ENCODE results near the gene MFSD6L.
"Not testable (repeated sequence)": the region's sequence is repeated elsewhere in the genome, so short reads cannot be mapped to it uniquely, and the experiment has no call there.

MFSD6L gene

DNA sequence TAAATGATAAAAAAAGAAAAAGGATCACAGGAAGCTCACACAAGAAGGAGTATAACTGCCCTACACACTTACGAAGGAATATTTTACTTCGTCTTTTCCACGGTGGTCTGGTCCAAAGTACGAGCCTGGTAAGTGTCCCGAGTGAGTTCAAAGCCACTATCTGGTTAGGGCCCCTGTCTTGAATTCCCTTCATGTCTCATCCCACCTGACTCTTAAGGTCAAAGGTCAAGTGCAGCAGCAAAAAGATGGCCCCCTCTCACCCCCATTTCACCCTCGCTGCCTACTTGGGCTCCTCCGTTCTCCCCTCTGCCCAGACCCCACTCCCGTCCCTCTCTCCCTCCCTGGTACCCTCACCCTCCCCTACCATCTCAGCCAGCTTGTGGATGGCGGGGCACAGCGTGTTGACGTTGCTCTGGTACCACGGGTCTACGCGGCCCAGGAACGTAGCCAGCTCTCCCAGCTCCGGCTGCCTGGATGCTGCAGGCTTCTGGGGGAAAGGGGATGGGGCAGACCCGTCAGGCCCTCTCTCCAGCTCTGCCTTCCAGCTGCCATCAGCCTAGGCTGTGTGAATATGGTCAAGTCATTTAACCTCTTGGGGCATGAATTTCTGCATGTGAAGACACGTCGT is 27.8 kb upstream of the MFSD6L start:
- no peak for DNase-seq (ENCODE audit: low read depth in 3 of 3, low spot score in 1 of 3)

DNA sequence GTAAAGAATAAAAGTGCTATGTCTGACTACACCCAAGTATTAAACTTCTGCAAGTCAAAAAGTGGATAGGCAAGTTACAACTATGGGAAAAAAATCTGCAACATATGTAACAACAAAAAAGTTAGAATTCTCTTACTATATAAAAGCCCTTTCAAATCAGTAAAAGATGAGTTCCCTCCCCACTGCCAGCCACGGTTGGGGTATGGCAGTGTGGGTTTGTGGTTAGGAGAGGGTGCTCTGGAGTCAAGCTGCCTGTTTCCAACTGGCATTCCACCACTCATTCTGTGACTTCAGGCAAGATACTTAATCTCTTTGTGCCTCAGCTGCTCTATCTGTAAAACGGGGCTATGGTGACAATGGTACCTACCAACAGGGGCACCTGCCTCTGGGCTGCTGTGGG is 26.6 kb upstream of the MFSD6L start:
- DNase-seq (ENCODE audit: low read depth in 3 of 3, low spot score in 1 of 3) = no peak

DNA sequence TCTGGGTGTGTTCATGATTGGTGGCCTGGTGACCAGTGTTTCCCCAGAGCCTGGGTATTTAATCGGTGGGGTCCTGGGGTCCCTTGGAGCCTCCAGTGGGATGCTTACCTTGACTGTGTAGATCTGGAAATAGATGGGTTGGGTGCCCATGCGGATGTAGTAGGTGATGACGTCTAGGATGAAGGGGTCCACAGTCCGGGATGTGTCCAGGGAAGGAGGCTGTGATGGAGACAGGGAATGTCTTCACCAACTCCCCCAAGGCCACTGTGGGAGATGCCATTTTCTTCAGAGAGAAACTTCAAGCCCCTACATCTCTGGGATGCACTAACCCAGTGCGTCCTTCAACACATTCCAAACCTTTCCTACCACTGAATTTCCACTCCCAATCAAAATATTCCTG is 24.1 kb upstream of the MFSD6L start:
- DNase-seq (ENCODE audit: low read depth in 3 of 3, low spot score in 1 of 3) = no peak

DNA sequence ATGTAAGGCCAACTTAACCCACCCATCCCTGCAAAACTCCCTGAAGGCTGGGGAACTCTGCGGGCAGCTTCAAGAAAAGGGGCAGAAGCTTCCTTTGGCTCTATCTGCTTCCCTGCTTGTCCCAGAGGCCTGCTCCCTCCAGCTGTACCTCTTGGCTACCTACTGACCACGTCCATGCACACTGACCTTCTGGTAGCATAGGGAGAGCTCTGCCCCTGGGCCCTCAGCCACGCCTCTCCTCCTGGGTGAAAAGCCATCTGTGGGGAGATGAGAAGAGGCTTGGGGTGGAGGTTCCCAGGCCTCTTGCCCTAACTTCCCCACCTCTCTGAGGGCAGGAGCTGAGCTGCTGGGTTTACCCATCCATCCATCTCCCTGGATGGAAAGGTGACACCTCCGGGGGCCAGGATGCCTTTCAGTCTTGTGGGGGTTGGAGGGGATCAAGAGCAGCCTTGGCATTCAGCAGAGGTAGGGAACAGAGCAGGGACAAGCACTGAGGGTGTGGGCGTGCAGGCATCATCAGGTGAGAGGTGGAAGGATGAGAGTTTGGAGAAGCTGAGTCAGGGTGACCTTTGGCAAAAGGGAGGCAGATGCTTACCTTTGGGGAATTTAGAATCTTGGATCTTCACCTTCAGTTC is 23.4 kb upstream of the MFSD6L start:
- DNase-seq (ENCODE audit: low read depth in 3 of 3, low spot score in 1 of 3) = no peak

DNA sequence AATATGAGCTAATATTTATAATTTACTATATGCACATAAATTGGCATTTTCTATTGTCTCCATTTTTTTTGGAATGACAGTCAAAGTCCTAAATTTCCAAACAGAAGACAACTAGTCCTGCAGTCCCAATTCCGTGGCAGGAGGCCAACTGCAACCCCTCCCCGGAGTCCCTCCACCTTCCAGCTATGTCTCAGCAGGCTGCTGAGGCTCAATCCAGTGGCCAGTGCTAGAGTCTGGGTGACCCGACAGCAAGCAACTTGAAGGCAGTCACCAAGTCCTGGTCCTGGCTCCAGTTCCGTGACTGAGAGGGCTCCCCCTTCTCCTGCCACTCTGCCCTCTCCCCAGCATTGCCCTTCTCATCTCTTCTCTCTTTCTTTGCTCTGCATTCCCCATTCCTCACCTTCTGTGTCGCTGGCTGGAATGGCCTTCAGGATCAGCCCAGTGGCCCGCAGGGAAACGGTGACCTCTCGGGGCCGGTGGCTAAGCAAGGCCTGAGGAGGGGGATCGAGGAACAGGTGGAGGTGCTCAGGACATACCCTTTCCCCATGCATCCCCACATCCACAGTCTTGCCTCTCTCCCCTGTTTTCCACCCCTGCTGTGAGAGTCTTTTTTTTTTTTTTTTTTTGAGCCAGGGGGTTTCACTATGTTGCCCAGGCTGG is 22.4 kb upstream of the MFSD6L start:
- no peak for DNase-seq (ENCODE audit: low read depth in 3 of 3, low spot score in 1 of 3)

DNA sequence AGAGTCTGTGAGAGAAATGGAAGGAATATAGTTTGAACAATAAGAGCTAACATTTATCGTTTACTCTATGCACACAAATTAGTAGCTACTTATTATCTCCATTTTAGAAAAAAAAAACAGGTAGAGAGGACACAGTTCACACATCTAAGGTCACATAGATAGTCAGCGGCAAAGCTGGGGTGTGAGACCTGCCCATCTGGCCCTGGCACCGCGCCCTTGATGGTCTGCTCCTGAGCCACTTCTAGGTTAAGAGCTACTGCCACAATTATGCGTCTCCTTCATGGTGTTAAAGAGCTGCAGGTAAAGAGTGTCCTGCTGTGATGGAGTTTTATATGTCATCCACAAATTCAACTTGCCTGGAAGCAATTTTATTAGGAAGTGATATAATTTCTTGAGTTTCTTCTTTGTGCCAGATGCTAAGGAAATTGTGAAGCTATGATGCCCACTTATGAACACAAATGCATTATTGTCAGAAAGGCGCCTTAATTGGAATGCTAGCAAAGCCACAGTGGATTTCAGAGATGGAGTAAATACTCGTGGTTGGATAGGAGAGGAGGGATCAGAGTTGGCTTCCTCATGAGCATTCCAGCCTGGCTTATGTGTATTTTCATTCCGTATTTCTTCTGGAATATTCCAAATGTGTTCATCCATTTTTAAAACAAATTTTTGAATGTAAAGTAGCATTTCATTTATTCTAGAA is 21.3 kb upstream of the MFSD6L start:
- no peak for DNase-seq (ENCODE audit: low read depth in 3 of 3, low spot score in 1 of 3)

DNA sequence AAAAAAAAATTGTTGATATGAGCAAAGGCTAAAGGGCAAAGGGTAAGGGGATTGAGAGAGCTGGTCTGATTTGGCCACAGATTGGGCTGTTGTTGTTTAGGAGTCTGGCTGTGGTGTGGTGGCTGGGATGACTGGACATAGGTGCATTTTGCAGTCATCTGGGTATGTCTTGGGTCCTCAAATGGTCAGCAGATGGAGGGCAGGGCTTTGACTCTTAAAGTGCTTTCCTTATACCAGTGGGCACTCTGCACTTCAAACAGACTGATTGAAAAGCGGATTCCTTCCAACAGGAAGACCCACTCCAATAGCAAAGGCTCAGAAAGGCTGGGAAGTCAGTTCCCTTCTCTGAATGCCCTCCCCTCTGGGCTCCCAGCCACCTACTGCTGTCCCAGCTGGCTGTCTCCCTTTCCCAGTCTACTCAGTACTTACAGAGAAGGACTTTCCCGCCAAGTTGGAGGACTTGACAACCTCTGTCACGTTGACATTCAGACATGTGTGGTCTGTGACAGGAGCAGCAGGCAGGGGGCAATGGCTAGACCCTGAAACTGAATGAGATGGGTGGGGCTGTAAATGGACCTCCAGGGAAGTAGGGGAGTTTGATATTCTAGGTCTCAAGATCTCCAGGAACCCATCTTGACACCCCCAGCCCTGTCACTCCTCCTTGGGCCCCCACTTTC is 19.6 kb upstream of the MFSD6L start:
- DNase-seq (ENCODE audit: low read depth in 3 of 3, low spot score in 1 of 3) = no peak

DNA sequence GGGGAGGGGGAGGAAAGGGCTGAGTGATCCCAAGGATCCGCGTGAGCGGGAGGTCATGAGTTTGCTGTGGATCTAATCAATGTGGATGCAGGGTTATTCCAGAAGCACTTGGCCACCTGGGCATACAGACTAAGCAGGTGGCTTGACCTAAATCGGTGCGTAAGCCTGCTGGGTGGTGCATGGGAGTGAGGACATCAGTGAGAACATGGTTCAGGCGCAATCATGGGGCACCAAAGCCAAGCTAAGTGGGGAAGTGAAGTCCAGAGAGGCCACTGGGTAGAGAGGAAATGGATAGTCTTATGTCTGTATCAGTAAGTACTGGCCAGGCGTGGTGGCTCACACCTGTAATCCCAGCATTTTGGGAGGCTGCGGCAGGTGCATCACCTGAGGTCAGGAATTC is 18.9 kb upstream of the MFSD6L start:
- no peak for DNase-seq (ENCODE audit: low read depth in 3 of 3, low spot score in 1 of 3)

DNA sequence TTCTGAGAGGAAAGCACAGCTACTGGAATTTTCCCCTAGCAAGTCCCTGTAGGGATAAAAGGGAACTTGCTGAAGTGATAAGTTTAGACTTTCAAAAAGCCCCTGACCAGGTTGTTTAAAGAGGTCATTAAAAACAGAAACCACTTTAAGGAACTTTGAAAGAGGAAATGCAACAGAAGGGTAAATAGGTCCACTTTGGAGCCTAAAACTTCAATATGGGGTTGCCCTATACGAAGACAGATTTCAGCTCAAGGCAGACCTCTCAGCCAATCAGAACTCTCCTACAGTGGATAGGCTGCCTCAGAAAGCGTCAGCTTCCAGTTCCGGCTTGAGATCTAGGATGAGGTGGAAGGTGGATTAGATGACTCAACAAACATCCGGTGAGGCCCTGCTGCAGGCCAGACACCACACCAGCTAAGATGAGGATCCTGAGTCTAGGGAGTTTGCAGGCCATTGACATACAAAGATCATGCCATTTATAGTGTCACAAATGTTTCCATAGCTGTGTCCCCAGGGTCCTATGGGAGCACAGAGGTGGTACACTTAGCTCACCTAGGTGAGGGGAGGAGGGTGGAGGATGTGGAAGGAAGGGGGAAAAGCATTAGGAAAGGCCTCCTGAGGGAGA is 7.9 kb upstream of the MFSD6L start:
- no peak for DNase-seq (ENCODE audit: low read depth in 3 of 3, low spot score in 1 of 3)

DNA sequence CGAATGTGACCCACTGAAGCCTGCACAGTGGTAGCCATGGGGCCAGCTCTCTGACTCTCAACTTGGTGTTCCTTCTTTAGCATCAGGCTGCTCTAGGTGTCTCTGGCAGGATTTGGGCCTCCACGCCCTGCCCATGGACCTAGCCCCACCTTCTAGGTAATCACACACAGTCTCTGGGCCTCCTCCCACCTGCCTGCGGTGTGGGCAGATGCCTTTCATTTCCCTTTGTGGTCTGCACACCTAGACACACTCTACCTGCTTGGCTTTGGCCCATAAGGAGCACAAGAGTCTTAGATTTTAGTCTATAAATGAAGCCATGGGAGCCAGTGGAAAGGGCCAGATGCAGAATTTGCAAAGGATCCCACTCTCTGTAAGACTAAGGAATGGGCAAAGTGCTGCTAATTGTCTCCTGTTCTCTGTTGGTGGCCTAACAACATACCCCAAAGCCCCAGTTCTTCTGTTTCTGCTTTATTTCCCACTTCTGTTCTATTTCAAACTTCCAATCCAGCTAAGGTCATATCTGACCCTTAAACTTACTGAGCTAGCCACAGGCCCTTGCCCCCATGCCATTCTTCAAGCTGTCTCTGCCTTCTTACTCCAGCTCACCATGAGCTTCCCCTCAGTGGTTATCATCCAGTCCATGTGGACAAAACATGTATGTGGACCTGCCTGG is 7.2 kb upstream of the MFSD6L start:
- DNase-seq (ENCODE audit: low read depth in 3 of 3, low spot score in 1 of 3) = no peak

DNA sequence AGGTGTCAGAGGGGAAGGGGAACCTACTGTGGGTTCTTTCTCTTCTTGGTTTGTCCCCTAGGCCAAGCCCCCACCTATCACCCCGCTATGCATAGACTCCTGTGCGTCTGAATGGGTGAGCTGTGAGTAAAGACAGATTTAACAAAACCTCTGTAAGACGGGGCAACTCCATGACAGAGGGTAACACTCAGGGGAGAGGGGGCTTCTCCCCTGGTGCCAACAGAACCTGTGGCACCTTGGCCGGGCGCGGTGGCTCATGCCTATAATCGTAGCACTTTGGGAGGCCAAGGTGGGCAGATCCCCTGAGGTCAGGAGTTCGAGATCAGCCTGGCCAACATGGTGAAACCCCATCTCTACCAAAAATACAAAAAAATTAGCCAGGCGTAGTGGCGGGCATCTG is 6.2 kb upstream of the MFSD6L start:
- DNase-seq (ENCODE audit: low read depth in 3 of 3, low spot score in 1 of 3) = not testable (repeated sequence)

DNA sequence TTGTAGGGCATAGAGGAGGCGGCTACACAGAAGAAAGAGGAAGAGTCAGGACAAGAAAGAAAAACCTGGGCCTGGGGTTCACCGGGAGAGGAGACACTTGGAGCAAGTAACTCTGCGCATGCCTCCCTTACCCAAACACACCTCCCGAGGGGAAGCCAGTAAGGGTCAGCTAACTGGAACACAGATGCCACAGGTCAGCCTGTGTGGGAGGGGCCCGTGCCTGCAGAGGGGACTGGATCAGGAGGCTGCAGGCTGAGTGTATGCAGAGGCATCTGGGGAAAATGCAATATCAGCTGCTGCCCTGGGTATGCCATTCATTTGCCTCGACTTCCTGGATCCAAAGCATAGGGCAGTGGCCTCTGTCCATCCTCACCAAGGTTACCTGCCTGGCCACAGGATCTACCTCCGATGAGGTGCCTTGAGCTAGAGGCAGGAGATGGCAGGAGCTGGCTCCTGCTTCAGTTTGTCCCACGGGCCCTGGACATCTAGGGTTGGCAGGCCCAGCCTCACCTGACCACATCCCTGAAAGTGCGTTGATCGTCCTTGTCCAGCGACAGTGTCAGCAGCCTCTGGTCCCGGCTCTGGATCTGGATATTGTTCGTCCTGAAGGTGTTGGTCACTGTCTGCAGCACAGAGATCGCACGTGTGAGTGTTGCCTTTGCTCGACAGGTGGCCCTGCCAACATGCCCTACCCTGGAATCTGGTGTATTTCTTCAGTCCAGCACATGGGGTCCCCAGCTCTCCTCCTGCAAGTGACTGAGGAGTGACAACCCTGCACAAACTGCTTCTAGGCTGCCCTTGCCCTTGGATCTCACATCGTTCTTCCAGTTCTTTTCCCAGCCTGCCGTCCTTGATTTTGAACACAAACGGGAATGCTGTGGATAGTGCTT is 4.6 kb upstream of the MFSD6L start:
- no peak for DNase-seq (ENCODE audit: low read depth in 3 of 3, low spot score in 1 of 3)

DNA sequence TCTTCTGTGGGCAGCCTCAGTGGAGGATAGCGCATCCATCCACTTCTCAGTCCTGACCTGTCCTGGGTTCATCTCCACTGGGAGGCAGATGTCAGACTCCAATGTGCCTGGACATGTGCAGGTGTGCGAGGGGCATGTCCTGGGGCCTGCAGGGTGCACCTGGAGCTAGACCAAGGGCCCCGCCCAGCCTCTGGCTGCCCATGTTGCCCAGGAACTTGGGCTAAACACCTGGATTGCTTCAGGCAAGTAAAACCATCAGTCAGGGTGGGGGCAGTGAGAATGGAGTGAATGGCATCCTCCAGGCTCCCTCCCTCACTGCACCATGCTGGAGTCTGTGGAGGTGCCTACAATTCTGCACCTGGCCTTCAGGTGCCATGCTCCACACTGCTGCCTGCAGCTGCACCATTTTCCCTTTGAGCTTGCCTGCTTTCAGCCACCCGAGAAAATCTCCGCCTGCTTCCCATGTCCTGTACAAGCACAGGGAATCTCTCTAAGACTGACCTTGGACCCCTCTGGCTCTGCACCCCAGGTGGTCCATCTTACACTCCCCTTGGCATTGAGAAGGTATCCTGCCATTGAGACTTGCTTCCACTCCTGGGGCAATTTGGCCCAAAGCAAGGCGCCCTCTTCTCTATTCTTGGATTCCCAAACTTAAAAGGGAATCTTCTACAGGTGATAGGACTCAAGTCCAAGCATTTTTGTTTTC is 2.1 kb upstream of the MFSD6L start:
- no peak for DNase-seq (ENCODE audit: low read depth in 3 of 3, low spot score in 1 of 3)

DNA sequence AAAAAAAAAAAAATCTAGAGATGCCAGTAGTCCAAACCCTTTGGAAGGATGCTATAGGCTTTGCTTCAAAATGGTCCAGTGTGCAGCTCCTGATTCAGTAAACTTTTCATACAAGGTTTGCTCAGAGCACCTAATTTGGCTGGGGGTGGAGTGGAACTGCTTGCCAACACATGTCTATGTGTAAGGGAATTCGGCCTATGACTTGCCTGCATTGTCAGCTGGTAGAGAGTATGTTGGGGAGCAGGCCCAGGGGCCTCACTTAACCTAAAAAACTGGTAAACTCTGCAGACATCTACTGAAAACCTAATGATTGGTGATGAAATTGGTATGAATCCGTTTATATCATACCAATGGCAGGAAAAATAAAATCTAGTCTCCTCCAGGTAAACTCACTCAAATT is 1.5 kb upstream of the MFSD6L start:
- DNase-seq (ENCODE audit: low read depth in 3 of 3, low spot score in 1 of 3) = no peak

DNA sequence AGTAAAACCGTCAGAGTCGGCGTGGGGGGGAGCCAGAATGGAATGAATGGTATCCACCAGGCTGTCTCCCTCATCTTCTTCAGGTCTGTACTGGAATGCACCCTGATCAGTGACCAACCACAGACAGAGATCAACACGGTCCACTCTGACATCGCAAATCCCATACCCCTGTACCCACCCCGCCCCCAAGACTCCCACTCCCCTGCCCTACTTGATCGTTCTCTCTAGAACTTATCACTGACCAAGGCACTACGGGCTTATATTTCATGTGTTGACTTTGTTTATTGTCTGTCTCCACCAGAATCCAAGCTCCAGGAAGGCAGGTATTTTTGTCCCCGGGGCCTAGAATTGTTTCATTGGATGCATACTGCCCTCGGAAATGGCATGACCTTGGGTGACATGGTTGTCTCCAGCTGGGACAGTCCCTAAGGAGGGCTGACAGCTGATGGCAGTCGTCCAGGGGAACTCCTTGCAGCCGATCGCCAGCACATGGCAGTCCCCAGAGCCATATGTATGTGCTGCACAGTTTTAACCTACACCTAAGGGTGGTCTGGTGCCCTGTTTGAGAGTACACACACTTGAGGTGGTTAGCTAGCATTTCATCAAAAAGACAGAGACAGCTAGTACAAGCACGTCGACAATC is 526 bp upstream of the MFSD6L start:
- DNase-seq (ENCODE audit: low read depth in 3 of 3, low spot score in 1 of 3) = no peak

DNA sequence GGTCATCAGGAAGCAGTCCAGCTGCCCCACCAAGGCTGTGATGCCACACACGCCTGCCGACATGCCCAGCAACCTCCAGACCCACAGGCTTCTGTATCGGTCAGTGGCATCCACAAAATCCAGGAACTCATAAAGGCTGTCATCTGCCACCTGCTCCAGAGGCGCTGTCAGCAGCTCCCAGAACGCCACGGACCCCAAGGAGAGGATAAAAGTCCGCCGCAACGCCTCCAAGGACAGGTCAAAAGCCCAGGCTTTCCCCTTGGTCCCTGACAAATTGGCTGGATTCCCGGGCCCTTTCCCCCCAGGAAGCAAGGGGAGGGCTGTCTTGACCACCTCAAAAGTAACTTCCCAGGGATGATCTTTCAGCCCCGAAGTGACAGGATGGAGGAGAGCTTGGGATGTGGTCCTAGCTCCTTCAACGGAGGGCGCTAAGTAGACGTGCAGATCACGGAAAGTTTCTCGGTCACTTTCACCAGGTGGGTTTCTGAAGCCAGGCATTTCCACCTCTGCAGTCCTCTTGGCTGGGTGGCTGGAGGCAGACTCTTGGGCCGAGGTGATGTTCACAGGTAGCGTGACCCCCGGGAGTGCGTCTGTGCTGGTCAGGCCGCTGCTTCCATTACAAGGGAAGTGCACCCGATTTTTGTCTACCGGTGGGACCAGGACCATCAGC is 854 bp downstream of the MFSD6L start:
- DNase-seq (ENCODE audit: low read depth in 3 of 3, low spot score in 1 of 3) = no peak

DNA sequence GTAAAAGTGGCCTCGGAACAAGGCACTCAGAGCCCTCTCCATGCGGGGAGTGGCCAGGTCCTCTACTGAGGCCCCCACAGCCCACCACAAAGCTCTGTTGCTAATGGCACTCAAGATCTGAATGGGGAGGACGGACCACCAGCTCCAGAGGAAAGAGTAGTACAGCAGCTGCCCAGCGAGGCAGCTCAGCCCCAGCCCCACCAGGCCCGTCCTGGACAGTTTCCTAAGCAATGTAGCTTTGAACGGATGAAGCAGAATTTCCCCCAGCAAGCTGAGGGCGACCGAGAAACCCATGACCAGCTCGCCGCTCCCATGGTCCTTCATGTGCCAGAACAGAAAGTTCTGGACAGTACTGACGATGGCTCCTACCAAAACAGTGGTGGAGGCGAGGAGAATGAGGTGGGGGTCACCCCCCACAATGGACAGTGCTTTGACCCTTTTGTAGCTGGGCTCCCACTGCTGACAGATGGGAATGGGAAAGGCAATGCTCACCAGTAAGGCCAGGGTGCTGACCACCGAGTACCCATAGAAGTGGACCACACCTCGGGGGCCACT is 1.5 kb downstream of the MFSD6L start:
- DNase-seq (ENCODE audit: low read depth in 3 of 3, low spot score in 1 of 3) = no peak

DNA sequence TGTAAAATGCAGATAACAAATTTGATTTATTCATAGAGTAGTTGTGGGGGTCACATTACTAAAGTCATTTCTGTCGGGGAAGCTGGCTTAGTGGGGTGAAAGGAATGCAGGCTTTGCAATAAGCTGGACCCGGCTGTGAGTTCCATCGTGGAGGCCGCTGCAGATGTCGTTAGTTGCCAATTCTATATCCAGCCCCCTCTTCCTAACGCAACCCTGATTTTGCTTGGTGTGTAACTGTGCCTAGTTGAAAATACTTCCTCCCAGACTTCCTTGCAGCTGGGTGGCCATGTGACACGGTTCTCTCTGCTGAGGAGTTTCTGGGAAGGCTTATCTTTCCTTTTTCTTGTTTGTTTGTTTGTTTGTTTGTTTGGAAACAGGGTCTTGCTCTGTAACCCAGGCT is 4.5 kb downstream of the MFSD6L start:
- DNase-seq (ENCODE audit: low read depth in 3 of 3, low spot score in 1 of 3) = no peak

Measured in stimulated activated CD4-positive, alpha-beta T cell treated with anti-CD3 and anti-CD28 coated beads, TNF-alpha, amount 100 ng/mL, for 1 hour (primary cell).